Astrocyte (in vitro differentiated cells and primary cell): Measurements from ENCODE around the gene TTBK1.

Source experiments
- EZH2 ChIP-seq: IDR thresholded peaks from 2 replicates; pipeline ENCODE4 v1.6.1; 2012; ENCODE audit warnings: mild to moderate bottlenecking, low read length, inconsistent platforms; ENCODE audit not compliant: insufficient read depth
- TF ChIP-seq, protein P1 (sequence below): IDR thresholded peaks from 2 replicates; pipeline ENCODE4 v1.5.1; 2011; ENCODE audit warnings: low read depth, mild to moderate bottlenecking, inconsistent platforms, low read length, moderate library complexity; ENCODE audit not compliant: insufficient read depth

DNA sequence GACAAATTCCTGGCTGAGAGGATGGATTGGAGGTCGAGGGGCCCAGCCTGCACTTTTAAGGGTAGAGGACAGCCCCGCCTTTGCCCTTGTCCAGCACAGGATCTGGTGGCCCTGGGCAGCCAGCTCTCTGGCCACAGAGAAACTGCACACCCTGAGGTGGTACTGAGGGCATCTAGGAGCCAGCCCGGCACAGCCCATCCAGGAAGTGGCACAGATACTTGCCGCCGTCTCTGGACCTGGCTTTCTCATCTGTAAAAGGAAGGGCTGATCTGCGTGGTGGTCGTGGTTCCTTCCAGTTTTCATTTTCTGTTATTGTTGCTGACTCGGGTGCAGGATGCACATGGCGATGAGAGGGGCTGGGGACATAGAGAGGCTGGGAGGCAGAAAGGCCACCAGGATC is 38.8 kb downstream of the TTBK1 start:
- TF ChIP-seq, protein P1, sequence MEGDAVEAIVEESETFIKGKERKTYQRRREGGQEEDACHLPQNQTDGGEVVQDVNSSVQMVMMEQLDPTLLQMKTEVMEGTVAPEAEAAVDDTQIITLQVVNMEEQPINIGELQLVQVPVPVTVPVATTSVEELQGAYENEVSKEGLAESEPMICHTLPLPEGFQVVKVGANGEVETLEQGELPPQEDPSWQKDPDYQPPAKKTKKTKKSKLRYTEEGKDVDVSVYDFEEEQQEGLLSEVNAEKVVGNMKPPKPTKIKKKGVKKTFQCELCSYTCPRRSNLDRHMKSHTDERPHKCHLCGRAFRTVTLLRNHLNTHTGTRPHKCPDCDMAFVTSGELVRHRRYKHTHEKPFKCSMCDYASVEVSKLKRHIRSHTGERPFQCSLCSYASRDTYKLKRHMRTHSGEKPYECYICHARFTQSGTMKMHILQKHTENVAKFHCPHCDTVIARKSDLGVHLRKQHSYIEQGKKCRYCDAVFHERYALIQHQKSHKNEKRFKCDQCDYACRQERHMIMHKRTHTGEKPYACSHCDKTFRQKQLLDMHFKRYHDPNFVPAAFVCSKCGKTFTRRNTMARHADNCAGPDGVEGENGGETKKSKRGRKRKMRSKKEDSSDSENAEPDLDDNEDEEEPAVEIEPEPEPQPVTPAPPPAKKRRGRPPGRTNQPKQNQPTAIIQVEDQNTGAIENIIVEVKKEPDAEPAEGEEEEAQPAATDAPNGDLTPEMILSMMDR = no peak
- no peak for TF ChIP-seq EZH2
